Urothelium cell line (cell line): ENCODE results near the gene ZBTB24.

Experiments
- DNase-seq: peaks from one replicate; pipeline ENCODE4 v3.0.0; 2011; ENCODE audit warnings: low spot score, mixed read lengths
- FAIRE-seq: peaks from 2 replicates; lab custom pipeline; 2011; peaks lifted over from hg19 to GRCh38; lab: Jason Lieb, UNC

Gene ZBTB24

GRCh38 chr6:109429496-109429895 is 53.5 kb downstream of the ZBTB24 start:
- DNase-seq (no peak), FAIRE-seq (no peak)

GRCh38 chr6:109428889-109429477 is 54.0 kb downstream of the ZBTB24 start:
- DNase-seq (no peak), FAIRE-seq (no peak)

GRCh38 chr6:109424946-109425345 is 58.1 kb downstream of the ZBTB24 start:
- no peak for DNase-seq
- FAIRE-seq, result no peak

- no peak for FAIRE-seq
- DNase-seq, result no peak
These were observed 61.8 kb downstream of the ZBTB24 start for GRCh38 chr6:109421184-109421583.

GRCh38 chr6:109420751-109421150 is 62.3 kb downstream of the ZBTB24 start:
- no peak for FAIRE-seq
- no peak for DNase-seq

- no peak for DNase-seq
- FAIRE-seq, result no peak
These were observed 65.4 kb downstream of the ZBTB24 start for GRCh38 chr6:109417646-109418045.
